Fibroblast of villous mesenchyme (primary cell): ENCODE data around the gene OR7C1. TPM values are rescaled to one million over a fixed set of nuclear protein-coding genes. Genes with fewer than 3 reads are reported as not detected.
"Not testable (repeated sequence)": the region's sequence is repeated elsewhere in the genome, so short reads cannot be mapped to it uniquely, and the experiment has no call there.

Experiments
- DNase-seq: peaks from one replicate; pipeline ENCODE4 v3.0.0-alpha.2; 2010; ENCODE audit warnings: low read depth
- H3K4me3 ChIP-seq: 2 replicates; pipeline ENCODE4 v1.5.1; 2011; ENCODE audit warnings: low read depth, mild to moderate bottlenecking, low read length
- CTCF ChIP-seq: IDR thresholded peaks from 2 replicates; pipeline ENCODE4 v1.5.1; 2012; ENCODE audit warnings: low read depth, mild to moderate bottlenecking, low read length; ENCODE audit not compliant: insufficient read depth
- total RNA-seq: library from RNA; depleted of rRNA; stranded (reverse); fragments of >200 nt; gene quantifications from 2 replicates; pipeline ENCODE4 v1.2.3, GENCODE V29; 2012

Gene OR7C1
- total RNA-seq, 1 donor, result not detected

DNA sequence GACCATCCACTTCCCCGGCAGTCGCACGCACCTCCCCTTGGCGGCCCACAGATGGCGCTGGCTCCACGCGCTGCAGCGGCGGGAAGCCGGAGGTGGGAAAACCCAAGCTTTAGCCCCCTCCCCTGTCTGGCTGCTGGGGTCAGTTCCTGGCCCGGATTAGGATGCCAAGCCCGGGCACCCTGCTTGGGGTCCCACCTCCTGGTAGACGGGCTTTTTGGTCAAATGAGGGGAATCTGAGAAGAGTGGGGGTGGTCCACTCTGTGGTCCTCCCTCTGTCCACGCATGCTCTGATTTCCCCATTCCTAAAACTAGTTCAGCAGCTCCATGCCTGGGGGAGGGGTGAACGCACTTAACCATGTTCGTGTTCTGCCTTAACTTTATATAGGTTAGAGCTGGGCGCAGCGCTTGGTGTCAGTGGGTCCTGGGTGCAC, 48.5 kb downstream of the OR7C1 start:
- TF ChIP-seq CTCF, result peak; percentile 80
- peak; percentile 34 for DNase-seq
- peak overlapping the region; percentile 14 for H3K4me3 ChIP-seq

GRCh38 chr19:14785102-14785793, 49.7 kb downstream of the OR7C1 start:
- DNase-seq, result peak; percentile 92
- H3K4me3 ChIP-seq, result not testable (repeated sequence)

DNA sequence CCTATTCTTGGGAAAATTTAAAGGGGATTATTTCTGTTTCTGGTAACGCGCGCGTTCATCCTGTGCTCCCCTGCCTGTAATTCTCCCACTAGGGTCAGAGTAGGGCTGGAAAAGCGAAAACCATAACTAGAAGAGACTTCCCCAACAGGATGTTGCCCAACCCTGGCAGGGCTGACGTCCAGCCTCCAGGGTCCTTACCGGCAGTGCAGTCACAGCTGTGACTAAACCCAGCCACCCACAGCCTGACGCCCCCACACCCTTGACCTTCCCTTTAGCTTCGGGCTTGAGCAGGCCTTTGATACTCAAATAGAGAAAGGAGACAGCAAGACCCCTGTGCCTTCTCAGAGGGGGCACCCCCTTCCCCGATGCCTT, 50.3 kb downstream of the OR7C1 start:
- not testable (repeated sequence) for H3K4me3 ChIP-seq
- peak; percentile 92 for DNase-seq

DNA sequence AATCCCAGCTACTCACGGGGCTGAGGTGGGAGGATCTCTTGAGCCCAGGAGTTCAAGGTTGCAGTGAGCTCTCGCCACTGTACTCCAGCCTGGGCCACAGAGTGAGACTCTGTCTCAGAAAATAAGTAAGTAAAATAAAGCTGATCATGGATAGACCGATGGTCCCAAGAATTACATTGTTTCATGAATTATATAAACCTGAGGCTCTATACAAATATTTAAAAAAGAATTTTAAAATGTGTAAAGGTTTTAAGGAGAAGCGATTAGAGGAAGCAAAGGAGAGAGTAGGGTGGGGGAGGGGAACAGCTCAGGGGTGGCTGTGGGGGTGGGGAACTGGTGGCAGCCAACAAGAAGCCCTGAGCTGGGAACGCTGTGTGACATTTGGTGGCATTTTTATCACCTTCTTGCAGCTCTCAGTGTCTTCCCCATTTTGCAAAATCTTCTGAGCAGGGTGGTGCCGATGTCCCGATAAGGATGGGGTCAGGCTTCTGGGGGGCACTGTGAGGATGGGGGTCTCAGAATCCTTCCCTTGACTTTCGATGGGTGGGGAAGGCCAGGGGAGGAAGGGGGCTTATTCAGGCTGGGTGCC, 51.5 kb downstream of the OR7C1 start:
- not testable (repeated sequence) for DNase-seq, H3K4me3 ChIP-seq

DNA sequence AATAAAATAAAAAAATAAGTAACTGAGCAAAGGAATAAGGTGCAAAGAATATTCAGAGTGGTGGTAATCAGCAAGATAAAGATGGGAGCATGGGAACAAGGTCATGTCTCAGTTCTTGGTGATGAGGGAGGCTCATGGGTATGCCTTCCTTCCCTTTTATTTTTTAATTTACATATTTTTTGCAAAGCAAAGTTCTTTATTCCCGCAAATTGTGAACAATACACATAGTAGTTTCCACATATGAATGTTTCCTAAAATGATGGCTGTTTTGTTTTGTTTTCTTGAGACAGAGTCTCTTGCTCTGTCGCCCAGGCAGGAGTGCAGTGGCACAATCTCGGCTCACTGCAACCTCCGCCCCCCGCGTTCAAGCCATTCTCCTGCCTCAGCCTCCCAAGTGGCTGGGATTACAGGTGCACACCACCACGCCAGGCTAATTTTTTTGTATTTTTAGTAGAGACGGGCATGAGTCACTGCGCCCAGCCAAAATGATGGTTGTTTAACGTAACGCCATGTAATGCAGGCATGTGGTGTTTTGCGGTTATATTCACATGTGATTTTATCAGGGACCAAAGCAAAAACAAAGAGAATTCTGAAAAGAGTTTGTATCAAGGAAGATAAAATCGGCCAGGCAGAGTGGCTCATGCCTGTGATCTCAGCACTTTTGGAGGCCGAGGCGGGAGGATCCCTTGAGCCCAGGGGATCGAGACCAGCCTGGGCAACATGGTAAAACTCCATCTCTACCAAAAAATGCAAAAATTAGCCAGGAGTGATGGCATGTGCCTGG, 52.2 kb downstream of the OR7C1 start:
- no peak for DNase-seq
- TF ChIP-seq CTCF, result no peak
- no peak overlapping the region for H3K4me3 ChIP-seq

GRCh38 chr19:14781713-14782536, 53.1 kb downstream of the OR7C1 start:
- H3K4me3 ChIP-seq, DNase-seq: not testable (repeated sequence)

GRCh38 chr19:14780622-14781225, 54.3 kb downstream of the OR7C1 start:
- not testable (repeated sequence) for DNase-seq

DNA sequence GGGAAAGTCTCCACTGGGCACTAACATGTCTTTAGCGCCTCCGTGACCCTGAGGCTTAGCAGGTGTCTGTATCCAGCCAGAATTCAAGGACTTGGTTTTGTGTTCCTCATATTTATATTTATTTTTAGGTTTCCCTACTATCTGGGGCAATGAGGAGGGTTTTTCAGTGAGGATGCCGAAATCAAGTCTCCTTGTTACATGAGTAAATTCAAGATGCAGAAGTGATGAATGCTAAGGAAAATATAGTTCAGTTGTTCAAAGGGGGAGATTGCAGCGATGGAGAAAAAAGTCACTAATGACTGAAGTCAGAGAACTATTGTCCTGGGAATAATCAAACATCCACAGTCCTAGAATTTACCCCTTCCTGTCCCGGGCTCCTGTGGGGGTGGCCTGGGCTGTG, 55.8 kb downstream of the OR7C1 start:
- DNase-seq, result no peak
- no peak for TF ChIP-seq CTCF
- no peak overlapping the region for H3K4me3 ChIP-seq

More at GRCh38 chr19:14780622-14781225, 54.3 kb downstream of the OR7C1 start:
- not testable (repeated sequence) for H3K4me3 ChIP-seq

DNA sequence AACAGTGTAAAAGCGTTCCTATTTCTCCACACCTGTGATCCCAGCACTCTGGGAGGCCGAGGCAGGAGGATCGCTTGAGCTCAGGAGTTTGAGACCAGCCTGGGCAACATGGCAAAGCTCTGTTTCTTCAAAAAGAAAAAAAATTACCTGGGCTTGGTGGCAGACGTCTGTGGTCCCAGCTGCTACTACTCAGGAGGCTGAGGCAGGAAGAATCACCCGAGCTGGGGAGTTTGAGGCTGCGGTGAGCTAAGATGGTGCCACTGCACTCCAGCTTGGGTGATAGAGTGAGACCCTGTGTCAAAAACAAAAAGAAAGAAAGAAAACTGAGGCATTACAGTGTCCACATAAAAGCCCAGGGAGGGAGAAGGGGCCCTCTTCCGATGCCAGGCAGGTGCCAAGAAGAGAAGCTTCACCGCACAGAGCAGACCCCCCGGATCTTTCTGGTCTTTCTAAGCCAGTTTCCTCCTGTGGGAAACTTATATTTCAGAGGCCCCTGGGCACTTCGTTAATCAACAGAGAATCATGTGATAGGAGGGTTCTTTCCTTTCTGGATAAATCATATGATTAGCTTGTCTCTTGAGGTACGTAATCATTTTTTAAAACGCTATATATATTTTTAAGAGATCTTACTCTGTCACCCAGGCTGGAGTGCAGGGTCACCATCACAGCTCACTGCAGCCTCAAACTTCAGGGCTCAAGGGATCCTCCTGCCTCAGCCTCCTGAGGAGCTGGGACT, 56.7 kb downstream of the OR7C1 start, which contains the start of gene ADGRE2:
Gene ADGRE2, minus strand, starts transcription at position 451 of the 736 bp plus-strand sequence. CDS start 1,804 bp downstream, outside the sequence.
- not testable (repeated sequence) for DNase-seq, H3K4me3 ChIP-seq

- H3K4me3 ChIP-seq, DNase-seq: not testable (repeated sequence)
These were observed 57.3 kb downstream of the OR7C1 start for GRCh38 chr19:14777645-14778044.
